GF-D8 (cell line): ENCODE measurements around the gene ZNF358.

ENCODE experiments used
- DNase-seq: peaks from one replicate; lab custom pipeline; 2025; lab: John Stamatoyannopoulos, UW

ZNF358 gene

GRCh38 chr19:7520131-7521051 is 4.5 kb downstream of the ZNF358 start:
- no peak for DNase-seq

- DNase-seq = no peak
Measured at GRCh38 chr19:7521551-7522071, 5.7 kb downstream of the ZNF358 start.

GRCh38 chr19:7522072-7522922 is 6.4 kb downstream of the ZNF358 start, which contains the start of gene MCOLN1:
Gene MCOLN1 (plus strand): TSS chr19:7522624. CDS start chr19:7522751, 127 bp downstream.
- peak; percentile 69 for DNase-seq

- DNase-seq = no peak
Measured at GRCh38 chr19:7522923-7523667, 7.2 kb downstream of the ZNF358 start.

GRCh38 chr19:7524523-7524922 is 8.6 kb downstream of the ZNF358 start:
- DNase-seq = no peak

- no peak for DNase-seq
Measured at GRCh38 chr19:7524992-7525739, 9.3 kb downstream of the ZNF358 start.

- DNase-seq = no peak
Measured at GRCh38 chr19:7526059-7526929, 10.4 kb downstream of the ZNF358 start.

GRCh38 chr19:7527516-7528191 is 11.8 kb downstream of the ZNF358 start:
- DNase-seq = no peak

- no peak for DNase-seq
Measured at GRCh38 chr19:7528192-7528519, 12.3 kb downstream of the ZNF358 start.

- DNase-seq = no peak
Measured at GRCh38 chr19:7528522-7529245, 12.8 kb downstream of the ZNF358 start.

GRCh38 chr19:7529246-7529600 is 13.3 kb downstream of the ZNF358 start:
- DNase-seq = no peak

- DNase-seq = no peak
Measured at GRCh38 chr19:7529610-7530490, 13.9 kb downstream of the ZNF358 start.

GRCh38 chr19:7533281-7533885 is 17.5 kb downstream of the ZNF358 start:
- no peak for DNase-seq

- peak; percentile 10 for DNase-seq
Measured at GRCh38 chr19:7533925-7534480, 18.1 kb downstream of the ZNF358 start.

- DNase-seq = no peak
Measured at GRCh38 chr19:7534531-7535046, 18.7 kb downstream of the ZNF358 start.

- peak; percentile 63 for DNase-seq
Measured at GRCh38 chr19:7535047-7535997, 19.4 kb downstream of the ZNF358 start, which contains the start of gene PNPLA6. Gene PNPLA6 (plus strand): TSS chr19:7535717. CDS start chr19:7535789, 72 bp downstream.
